Fibroblast of mammary gland (primary cell): ENCODE measurements around the gene SLC10A3.

Experiments
- DNase-seq: peaks from one replicate; pipeline ENCODE4 v3.0.0-alpha.2; 2010; ENCODE audit warnings: low read depth
- H3K4me3 ChIP-seq: 2 replicates; pipeline ENCODE4 v1.5.1; 2011; ENCODE audit warnings: low read depth, mild to moderate bottlenecking, low read length, moderate library complexity; ENCODE audit not compliant: control insufficient read depth
- CTCF ChIP-seq: conservative IDR thresholded peaks from 2 replicates; pipeline ENCODE4 v1.5.1; 2011; ENCODE audit warnings: low read depth, low read length, inconsistent platforms; ENCODE audit not compliant: control insufficient read depth, insufficient read depth

Gene SLC10A3

GRCh38 chrX:154469880-154470279 is 20.5 kb downstream of the SLC10A3 start:
- H3K4me3 ChIP-seq = no peak overlapping the region
- no peak for TF ChIP-seq CTCF
- DNase-seq = no peak

- TF ChIP-seq CTCF = no peak
- no peak overlapping the region for H3K4me3 ChIP-seq
These were observed 21.3 kb downstream of the SLC10A3 start for GRCh38 chrX:154469114-154469513.

GRCh38 chrX:154468217-154468616 is 22.2 kb downstream of the SLC10A3 start:
- H3K4me3 ChIP-seq = no peak overlapping the region
- TF ChIP-seq CTCF = no peak
- DNase-seq = no peak

More at GRCh38 chrX:154469114-154469513, 21.3 kb downstream of the SLC10A3 start:
- DNase-seq = no peak

- no peak for TF ChIP-seq CTCF
- no peak for DNase-seq
- H3K4me3 ChIP-seq = no peak overlapping the region
These were observed 22.9 kb downstream of the SLC10A3 start for GRCh38 chrX:154467556-154467955.

GRCh38 chrX:154466907-154467306 is 23.5 kb downstream of the SLC10A3 start:
- H3K4me3 ChIP-seq = no peak overlapping the region
- TF ChIP-seq CTCF = no peak
- DNase-seq = no peak

- no peak for DNase-seq
- no peak overlapping the region for H3K4me3 ChIP-seq
- no peak for TF ChIP-seq CTCF
These were observed 24.4 kb downstream of the SLC10A3 start for GRCh38 chrX:154466036-154466435.

GRCh38 chrX:154465601-154466000 is 24.8 kb downstream of the SLC10A3 start:
- no peak for TF ChIP-seq CTCF
- DNase-seq = no peak

More at GRCh38 chrX:154465601-154466000, 24.8 kb downstream of the SLC10A3 start:
- no peak overlapping the region for H3K4me3 ChIP-seq
